Measurements from ENCODE around the gene RAB38.

The RAB38 gene

GRCh38 chr11:88152381-88152780 is 22.9 kb downstream of the RAB38 start:
- TF ChIP-seq GATA3 (IDR thresholded peaks at IDR 0.05; ENCODE audit: low read depth, low read length) (no peak), GATA2 (IDR thresholded peaks at IDR 0.05; ENCODE audit: low read depth, low read length) (no peak)

GRCh38 chr11:88151709-88152265 is 23.5 kb downstream of the RAB38 start:
- no peak for TF ChIP-seq GATA3 (IDR thresholded peaks at IDR 0.05; ENCODE audit: low read depth, low read length)

- TF ChIP-seq GATA3 (IDR thresholded peaks at IDR 0.05; ENCODE audit: low read depth, low read length) (no peak), GATA2 (IDR thresholded peaks at IDR 0.05; ENCODE audit: low read depth, low read length) (no peak)
These were observed 29.1 kb downstream of the RAB38 start for GRCh38 chr11:88146106-88146505.

GRCh38 chr11:88139865-88140264 is 35.4 kb downstream of the RAB38 start:
- TF ChIP-seq GATA2 (IDR thresholded peaks at IDR 0.05; ENCODE audit: low read depth, low read length) (no peak), GATA3 (IDR thresholded peaks at IDR 0.05; ENCODE audit: low read depth, low read length) (no peak)

- no peak for TF ChIP-seq GATA2 (IDR thresholded peaks at IDR 0.05; ENCODE audit: low read depth, low read length)
- TF ChIP-seq GATA3 (IDR thresholded peaks at IDR 0.05; ENCODE audit: low read depth, low read length), result no peak
These were observed 43.3 kb downstream of the RAB38 start for GRCh38 chr11:88131764-88132470.

GRCh38 chr11:88122956-88123355 is 52.3 kb downstream of the RAB38 start:
- TF ChIP-seq GATA3 (IDR thresholded peaks at IDR 0.05; ENCODE audit: low read depth, low read length) (no peak), GATA2 (IDR thresholded peaks at IDR 0.05; ENCODE audit: low read depth, low read length) (no peak)

GRCh38 chr11:88119561-88119960 is 55.7 kb downstream of the RAB38 start:
- no peak for TF ChIP-seq GATA2 (IDR thresholded peaks at IDR 0.05; ENCODE audit: low read depth, low read length)
- no peak for TF ChIP-seq GATA3 (IDR thresholded peaks at IDR 0.05; ENCODE audit: low read depth, low read length)

- no peak for TF ChIP-seq GATA2 (IDR thresholded peaks at IDR 0.05; ENCODE audit: low read depth, low read length)
These were observed 57.9 kb downstream of the RAB38 start for GRCh38 chr11:88117281-88117858.

- TF ChIP-seq GATA2 (IDR thresholded peaks at IDR 0.05; ENCODE audit: low read depth, low read length) (no peak), GATA3 (IDR thresholded peaks at IDR 0.05; ENCODE audit: low read depth, low read length) (no peak)
These were observed 59.2 kb downstream of the RAB38 start for GRCh38 chr11:88115828-88116755.

GRCh38 chr11:88114486-88115045 is 60.7 kb downstream of the RAB38 start:
- no peak for TF ChIP-seq GATA3 (IDR thresholded peaks at IDR 0.05; ENCODE audit: low read depth, low read length)
- TF ChIP-seq GATA2 (IDR thresholded peaks at IDR 0.05; ENCODE audit: low read depth, low read length), result no peak

- no peak for TF ChIP-seq GATA3 (IDR thresholded peaks at IDR 0.05; ENCODE audit: low read depth, low read length)
- TF ChIP-seq GATA2 (IDR thresholded peaks at IDR 0.05; ENCODE audit: low read depth, low read length), result no peak
These were observed 68.6 kb downstream of the RAB38 start for GRCh38 chr11:88106666-88107065.

- no peak for TF ChIP-seq GATA2 (IDR thresholded peaks at IDR 0.05; ENCODE audit: low read depth, low read length)
- no peak for TF ChIP-seq GATA3 (IDR thresholded peaks at IDR 0.05; ENCODE audit: low read depth, low read length)
These were observed 69.3 kb downstream of the RAB38 start for GRCh38 chr11:88105951-88106350.

GRCh38 chr11:88105526-88105925 is 69.7 kb downstream of the RAB38 start:
- TF ChIP-seq GATA3 (IDR thresholded peaks at IDR 0.05; ENCODE audit: low read depth, low read length), result no peak
- TF ChIP-seq GATA2 (IDR thresholded peaks at IDR 0.05; ENCODE audit: low read depth, low read length), result no peak

- TF ChIP-seq GATA3 (IDR thresholded peaks at IDR 0.05; ENCODE audit: low read depth, low read length) (no peak), GATA2 (IDR thresholded peaks at IDR 0.05; ENCODE audit: low read depth, low read length) (no peak)
These were observed 70.8 kb downstream of the RAB38 start for GRCh38 chr11:88104408-88104807.
